H1 (cell line): ENCODE measurements around the gene TRAF3IP3. TPM values are rescaled to one million over a fixed set of nuclear protein-coding genes. Genes with fewer than 3 reads are reported as not detected.

ENCODE experiments used
- CHD7 ChIP-seq: fragments of 300-600 bp; sonication (generic); IDR thresholded peaks from 2 replicates; pipeline ENCODE4 v1.7.1; 2012; ENCODE audit warnings: low read length, moderate library complexity, mild to moderate bottlenecking, inconsistent platforms; ENCODE audit not compliant: insufficient replicate concordance
- FOSL1 ChIP-seq: IDR thresholded peaks from 2 replicates; pipeline ENCODE4 v1.6.1; 2011; ENCODE audit warnings: mild to moderate bottlenecking, low read depth, low read length, moderate library complexity; ENCODE audit not compliant: insufficient read depth
- SAP30 ChIP-seq: fragments of 300-600 bp; sonication (generic); IDR thresholded peaks from 2 replicates; pipeline ENCODE4 v1.7.1; 2012; ENCODE audit warnings: low read length, moderate library complexity, mild to moderate bottlenecking, inconsistent platforms; ENCODE audit not compliant: insufficient read depth, insufficient replicate concordance
- polyA plus RNA-seq, 7 experiments: library from polyadenylated mRNA; depleted of rRNA in 3 of 7; stranded (reverse) in 5 of 7; unstranded in 2 of 7; fragments of >200 nt in 5 of 7; fragments of 200-250 nt in 2 of 7; gene quantifications; 1 replicate in 5 of 7; 2 replicates in 1 of 7; 4 replicates in 1 of 7; pipeline versions ENCODE4 v1.2.1 to v1.2.3, GENCODE V29; 2011 to 2013; ENCODE audit warnings: missing spikeins in 2 of 7, mixed read lengths in 2 of 7
- total RNA-seq: library from RNA; stranded (reverse); fragmentation: NEBNext Ultra II Directional; extraction: Animal tissue kit (Norgen Biotek cat#: 25700); gene quantifications from 2 replicates; pipeline ENCODE4 v1.2.1, GENCODE V29; 2021

The TRAF3IP3 gene
- total and polyA plus RNA-seq, 2 of the 8 experiments (the other 6 are each of a cell fraction or from before 2014, with no cell fraction given): not detected

- no peak for TF ChIP-seq CHD7
- no peak for TF ChIP-seq FOSL1
- no peak for TF ChIP-seq SAP30
Measured at GRCh38 chr1:209746451-209747165, 9.2 kb upstream of the TRAF3IP3 start (continued).
